Measurements from ENCODE around the gene SMARCD3.

SMARCD3 gene

DNA sequence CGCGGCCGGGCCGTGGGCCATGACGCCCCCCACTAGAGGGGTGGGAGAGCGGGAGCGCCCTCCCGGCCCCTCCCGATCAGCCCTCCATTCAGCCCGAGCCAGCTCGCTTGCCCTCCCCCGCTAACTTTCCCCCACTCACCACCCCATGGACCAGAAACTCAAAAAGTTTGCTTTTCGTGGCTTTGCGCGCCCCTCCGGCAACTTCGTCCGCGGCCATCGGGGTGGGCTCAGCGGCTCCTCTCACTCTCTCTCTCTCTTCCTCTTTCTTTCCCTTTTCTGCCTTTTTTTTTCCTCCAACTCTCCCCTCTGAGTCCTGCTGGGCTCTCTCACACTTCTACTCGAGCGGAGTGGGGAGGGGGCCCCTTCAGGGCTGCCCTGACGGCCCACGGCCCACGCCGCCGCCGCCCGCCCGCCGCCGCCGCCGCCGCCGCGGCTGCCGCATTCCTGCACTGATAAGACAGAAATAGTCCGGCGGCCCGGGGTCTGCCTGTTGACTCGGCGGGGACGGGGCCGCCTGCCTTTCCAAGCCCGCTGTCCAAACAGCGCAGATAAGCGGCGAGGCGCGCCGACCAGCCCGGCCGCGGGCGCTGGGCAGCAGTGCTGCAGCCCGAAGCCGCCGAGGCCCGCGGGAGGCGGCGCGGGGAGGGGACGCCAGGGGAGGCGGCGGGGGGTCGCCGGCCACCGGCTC is at the start of gene SMARCD3:
Gene SMARCD3, minus strand, starts transcription at position 349 of the 688 bp plus-strand sequence. Its CDS starts 132 bp downstream, at position 217.
- Mint-ChIP-seq H3K4me3 (peak within 1 kb of the TSS; percentile 90), H3K27ac (peak within 1 kb of the TSS; percentile 23), H3K27me3 (peaks cover 29% of the 10 kb centered on the region), H3K9me3 (no peaks in the 10 kb centered on the region), H3K36me3 (no peaks in the 10 kb centered on the region), H3K4me1 (peaks cover 56% of the 10 kb centered on the region)

DNA sequence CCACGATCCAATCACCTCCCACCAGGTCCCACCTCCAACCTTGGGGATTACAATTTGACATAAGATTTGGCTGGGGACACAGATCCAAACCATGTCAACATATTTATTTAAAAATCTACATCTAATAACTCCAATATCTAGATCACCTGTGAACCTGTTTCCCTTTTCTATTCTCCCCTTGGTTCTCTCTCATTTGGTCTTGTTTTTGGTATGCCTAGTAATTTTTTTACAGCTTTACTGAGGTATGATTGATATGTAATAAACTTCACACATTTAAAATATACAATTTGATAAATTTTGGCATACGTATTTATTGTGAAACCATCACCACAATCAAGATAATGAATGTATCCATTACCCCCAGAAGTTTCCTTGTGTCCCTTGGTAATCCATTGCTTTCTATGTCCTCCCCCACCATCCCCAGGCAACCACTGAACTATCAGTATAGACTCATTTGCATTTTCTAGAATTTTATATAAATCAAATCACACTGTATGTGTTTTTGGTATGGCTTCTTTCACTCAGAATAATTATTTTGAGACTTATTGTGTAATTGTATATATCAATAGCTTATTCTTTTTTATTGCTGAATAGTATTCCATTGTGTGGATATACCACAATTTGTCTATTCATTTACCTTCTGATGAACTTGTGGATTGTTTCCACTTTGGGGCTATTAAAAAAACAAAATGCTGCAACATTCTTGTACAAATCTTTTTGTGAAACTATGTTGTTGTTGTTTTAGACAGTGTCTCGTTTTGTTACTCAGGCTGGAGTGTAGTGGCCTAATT is 47.9 kb upstream of the SMARCD3 start:
- no peak overlapping the region for H3K27ac Mint-ChIP-seq
- no peaks in the 10 kb centered on the region for H3K4me1 Mint-ChIP-seq
- H3K27me3 Mint-ChIP-seq = no peaks in the 10 kb centered on the region
- H3K4me3 Mint-ChIP-seq = no peak overlapping the region
- H3K36me3 Mint-ChIP-seq = peaks cover 4% of the 10 kb centered on the region
- peaks cover 6% of the 10 kb centered on the region for H3K9me3 Mint-ChIP-seq

DNA sequence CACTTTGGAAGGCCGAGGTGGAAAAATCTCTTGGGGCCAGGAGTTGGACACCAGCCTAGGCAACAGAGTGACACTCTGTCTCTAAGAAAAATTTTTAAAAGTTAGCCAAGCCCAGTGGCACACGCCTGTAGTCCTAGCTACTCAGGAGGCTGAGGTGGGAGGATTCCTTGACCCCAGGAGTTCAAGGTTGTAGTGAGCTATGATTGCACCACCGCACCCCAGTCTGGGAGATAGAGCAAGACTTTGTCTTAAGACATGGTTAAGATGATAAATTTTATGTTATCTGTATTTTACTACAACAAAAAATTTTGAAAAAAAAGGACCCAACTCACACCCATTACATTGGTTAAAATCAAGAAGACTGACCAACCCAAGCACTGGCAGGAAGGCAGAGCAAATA is 44.4 kb upstream of the SMARCD3 start:
- H3K9me3 Mint-ChIP-seq = peaks cover 6% of the 10 kb centered on the region
- no peaks in the 10 kb centered on the region for H3K27me3 Mint-ChIP-seq
- H3K36me3 Mint-ChIP-seq = peaks cover 4% of the 10 kb centered on the region
- no peak overlapping the region for H3K4me3 Mint-ChIP-seq
- no peaks in the 10 kb centered on the region for H3K4me1 Mint-ChIP-seq
- no peak overlapping the region for H3K27ac Mint-ChIP-seq

DNA sequence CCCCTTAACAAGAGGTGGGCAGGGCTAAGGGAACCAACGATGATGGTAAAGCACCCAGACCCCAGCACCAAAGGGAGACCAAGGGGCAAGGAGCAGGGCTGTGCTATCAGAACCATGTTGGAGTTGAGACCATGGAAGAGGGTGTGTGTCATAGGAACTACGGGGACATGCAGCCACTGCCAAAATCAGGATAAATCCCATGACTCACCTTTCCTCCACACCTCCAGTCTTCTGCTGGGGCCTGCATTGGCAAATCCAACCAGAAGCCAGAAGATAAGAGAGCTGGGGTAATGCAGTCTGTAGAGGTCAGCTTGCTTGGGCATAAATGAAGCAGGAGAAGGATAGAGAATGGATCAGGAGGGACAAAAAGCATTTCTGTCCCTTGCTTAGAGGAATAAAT is 42.7 kb upstream of the SMARCD3 start:
- Mint-ChIP-seq H3K4me3 (no peak overlapping the region), H3K4me1 (no peaks in the 10 kb centered on the region), H3K27ac (no peak overlapping the region), H3K9me3 (peaks cover 2% of the 10 kb centered on the region), H3K27me3 (no peaks in the 10 kb centered on the region), H3K36me3 (peaks cover under 1% of the 10 kb centered on the region)

DNA sequence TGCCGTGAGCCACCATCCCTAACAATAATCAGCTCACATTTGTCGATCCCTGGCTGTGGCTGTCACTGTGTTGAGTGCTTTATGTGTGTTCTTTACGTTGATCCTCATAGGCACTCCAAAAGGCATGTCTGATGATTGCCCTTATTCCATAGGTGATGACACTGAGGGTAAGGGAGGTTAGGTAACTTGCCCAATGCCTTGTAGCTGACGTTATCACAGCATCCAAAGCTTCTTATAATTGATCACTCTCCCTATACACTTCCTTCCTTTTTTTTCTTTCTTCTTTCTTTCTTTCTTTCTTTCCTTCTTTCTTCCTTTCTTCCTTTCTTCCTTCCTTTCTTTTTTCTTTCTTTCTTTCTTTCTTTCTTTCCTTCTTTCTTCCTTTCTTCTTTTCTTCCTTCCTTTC is 41.9 kb upstream of the SMARCD3 start:
- no peak overlapping the region for H3K27ac Mint-ChIP-seq
- no peaks in the 10 kb centered on the region for H3K36me3 Mint-ChIP-seq
- no peaks in the 10 kb centered on the region for H3K9me3 Mint-ChIP-seq

DNA sequence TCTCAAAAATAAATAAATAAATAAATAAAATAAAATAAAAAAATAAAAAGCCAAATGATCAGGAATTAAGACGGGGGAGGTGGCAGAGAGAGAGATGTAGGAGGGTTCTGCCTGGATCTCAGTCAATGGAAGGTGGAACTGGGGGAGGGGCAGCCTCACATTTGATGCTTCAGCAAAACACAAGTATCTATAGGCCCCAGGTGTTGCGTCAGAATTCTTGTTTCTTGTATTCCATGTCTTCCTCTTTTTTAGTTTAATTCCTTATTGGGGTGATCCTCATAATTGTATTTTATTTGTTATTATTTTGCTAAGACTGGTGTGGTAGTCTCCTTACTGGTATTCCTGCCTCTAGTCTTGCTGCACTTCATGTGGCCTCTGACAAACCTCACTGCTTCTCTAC is 41.4 kb upstream of the SMARCD3 start:
- H3K27ac Mint-ChIP-seq = no peak overlapping the region
- no peaks in the 10 kb centered on the region for H3K9me3 Mint-ChIP-seq
- H3K4me3 Mint-ChIP-seq = no peak overlapping the region
- H3K27me3 Mint-ChIP-seq = no peaks in the 10 kb centered on the region
- H3K36me3 Mint-ChIP-seq = no peaks in the 10 kb centered on the region
- H3K4me1 Mint-ChIP-seq = no peaks in the 10 kb centered on the region

More for the DNA sequence above, 41.9 kb upstream of the SMARCD3 start:
- H3K4me1 Mint-ChIP-seq = no peaks in the 10 kb centered on the region
- H3K27me3 Mint-ChIP-seq = no peaks in the 10 kb centered on the region
- H3K4me3 Mint-ChIP-seq = no peak overlapping the region

DNA sequence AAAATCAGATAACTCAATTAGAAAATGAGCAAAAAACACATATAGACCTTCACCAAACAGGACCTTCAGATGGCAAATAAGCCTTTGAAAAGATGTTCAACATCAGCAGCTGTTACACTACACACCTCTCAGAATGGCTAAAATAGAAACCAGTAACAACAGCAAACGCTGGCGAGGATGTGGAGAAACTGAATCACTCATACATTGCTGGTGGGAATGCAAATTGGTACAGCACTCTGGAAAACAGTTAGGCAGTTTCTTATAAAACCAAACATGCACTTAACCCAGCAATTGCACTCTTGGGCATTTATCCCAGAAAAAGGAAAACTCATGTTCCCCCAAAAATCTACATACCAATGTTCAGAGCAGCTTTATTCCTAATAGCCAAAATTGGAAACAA is 37.7 kb upstream of the SMARCD3 start:
- no peaks in the 10 kb centered on the region for H3K36me3 Mint-ChIP-seq
- no peak overlapping the region for H3K4me3 Mint-ChIP-seq
- no peaks in the 10 kb centered on the region for H3K4me1 Mint-ChIP-seq
- no peaks in the 10 kb centered on the region for H3K9me3 Mint-ChIP-seq
- H3K27ac Mint-ChIP-seq = peak overlapping the region; percentile 48
- H3K27me3 Mint-ChIP-seq = no peaks in the 10 kb centered on the region

DNA sequence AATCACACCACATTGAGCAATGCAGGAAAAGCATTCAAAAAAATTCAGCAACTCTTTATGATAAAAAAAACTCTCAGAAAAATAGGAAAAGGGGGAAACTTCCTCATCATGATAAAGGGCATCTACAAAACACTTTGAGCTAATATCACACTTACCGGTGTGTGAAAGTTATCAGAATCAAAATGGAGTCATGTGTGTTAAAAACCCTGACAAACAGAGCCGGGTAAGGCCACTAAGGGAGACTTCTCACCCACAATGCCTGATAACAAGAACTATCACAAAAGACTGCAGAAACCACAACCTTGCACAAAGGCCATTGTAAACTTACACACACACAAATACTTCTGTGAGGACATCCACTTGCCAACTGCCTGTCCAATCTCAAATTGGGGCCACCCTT is 34.8 kb upstream of the SMARCD3 start:
- Mint-ChIP-seq H3K27ac (no peak overlapping the region), H3K4me1 (no peaks in the 10 kb centered on the region), H3K36me3 (no peaks in the 10 kb centered on the region), H3K4me3 (no peak overlapping the region), H3K9me3 (no peaks in the 10 kb centered on the region), H3K27me3 (no peaks in the 10 kb centered on the region)

DNA sequence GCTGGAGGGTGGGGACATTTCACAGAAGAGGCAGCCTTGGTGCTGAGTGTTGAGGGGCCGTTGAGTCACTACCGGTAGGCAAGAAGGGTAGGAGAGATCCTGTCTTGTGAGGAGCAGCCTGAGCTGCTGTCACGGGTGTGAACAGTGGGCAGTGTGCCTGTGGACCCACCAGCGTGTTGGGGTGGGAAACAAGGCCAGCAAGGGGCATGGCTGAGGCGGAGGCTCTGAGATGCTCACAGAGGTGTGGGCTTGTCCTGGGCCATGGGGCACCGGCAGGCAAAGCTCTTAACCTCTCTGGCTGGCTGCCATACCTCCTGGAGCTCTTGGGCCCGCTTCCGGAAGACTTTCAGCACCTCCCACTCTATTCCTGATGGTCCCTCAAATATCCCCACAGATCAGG is 33.6 kb upstream of the SMARCD3 start:
- Mint-ChIP-seq H3K4me1 (peaks cover 4% of the 10 kb centered on the region), H3K9me3 (no peaks in the 10 kb centered on the region), H3K4me3 (no peak overlapping the region), H3K36me3 (no peaks in the 10 kb centered on the region), H3K27ac (no peak overlapping the region), H3K27me3 (no peaks in the 10 kb centered on the region)

DNA sequence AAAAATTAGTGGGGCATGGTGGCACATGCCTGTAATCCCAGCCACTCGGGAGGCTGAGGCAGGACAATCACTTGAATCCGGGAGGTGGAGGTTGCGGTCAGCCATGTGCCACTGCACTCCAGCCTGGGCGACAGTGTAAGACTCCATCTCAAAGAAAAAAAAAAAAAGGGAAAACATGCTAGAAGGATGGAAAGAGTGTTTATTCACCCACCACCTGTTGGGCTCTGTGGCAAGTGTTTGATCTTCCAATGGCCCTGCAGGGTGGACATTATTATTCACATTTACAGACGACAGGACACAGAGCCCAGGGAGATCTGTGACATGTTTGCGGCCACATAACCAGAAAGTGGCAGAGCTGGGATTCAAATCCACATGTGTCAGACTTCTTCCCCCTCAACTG is 33.2 kb upstream of the SMARCD3 start:
- Mint-ChIP-seq H3K4me1 (peaks cover 5% of the 10 kb centered on the region), H3K9me3 (no peaks in the 10 kb centered on the region), H3K27ac (no peak overlapping the region), H3K27me3 (no peaks in the 10 kb centered on the region), H3K4me3 (no peak overlapping the region), H3K36me3 (no peaks in the 10 kb centered on the region)

DNA sequence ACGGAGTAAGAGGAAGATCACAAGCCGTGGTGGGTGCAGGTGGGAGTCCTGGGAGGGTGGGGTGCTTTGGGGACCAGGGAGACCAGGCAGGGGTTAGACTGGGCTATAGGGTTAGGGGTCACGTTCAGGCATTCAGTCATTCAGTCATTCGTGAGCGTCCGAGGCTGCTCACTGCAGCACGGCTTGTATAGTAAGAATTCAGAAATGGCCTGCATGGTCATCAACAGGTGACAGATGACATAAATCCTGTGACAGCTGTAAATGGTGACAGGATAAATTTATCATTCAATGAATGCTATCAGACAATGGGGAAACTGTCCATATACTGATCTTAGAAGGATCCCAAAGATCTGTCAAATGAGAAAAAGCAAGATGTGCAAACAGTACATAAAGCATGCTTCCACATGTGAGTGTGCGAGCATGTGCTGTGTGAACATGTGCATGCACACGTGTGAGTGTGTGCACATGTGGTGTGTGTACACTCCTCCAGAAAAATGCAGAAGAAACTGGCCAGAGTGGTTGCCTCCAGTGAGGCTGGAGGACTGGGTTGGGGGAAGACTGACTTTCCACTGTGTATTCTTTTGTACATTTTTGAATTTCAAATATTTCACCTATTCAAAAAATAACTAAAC is 32.0 kb upstream of the SMARCD3 start:
- Mint-ChIP-seq H3K27me3 (no peaks in the 10 kb centered on the region), H3K36me3 (no peaks in the 10 kb centered on the region), H3K27ac (no peak overlapping the region), H3K4me1 (peaks cover 13% of the 10 kb centered on the region), H3K4me3 (no peak overlapping the region), H3K9me3 (no peaks in the 10 kb centered on the region)

DNA sequence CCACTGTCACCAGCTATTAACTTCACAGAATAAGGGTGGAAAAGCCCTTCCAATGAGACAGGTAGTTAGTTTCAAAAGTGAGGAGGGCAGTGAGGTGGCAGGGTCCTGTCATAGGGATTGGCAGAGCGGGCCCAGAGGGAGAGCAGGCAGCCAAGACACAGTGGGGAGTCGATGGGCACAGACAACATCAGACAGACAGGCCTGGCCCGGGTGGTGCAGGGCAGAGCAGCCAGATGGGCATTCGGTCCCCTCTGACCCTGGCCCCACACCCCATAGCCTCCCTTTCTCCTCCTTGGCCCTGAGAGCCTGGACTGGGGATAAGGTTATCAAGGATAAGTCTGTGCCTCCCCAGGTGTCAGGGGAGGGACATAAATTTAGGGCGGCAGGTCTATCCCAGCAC is 31.4 kb upstream of the SMARCD3 start:
- H3K9me3 Mint-ChIP-seq = no peaks in the 10 kb centered on the region
- H3K27ac Mint-ChIP-seq = no peak overlapping the region
- no peaks in the 10 kb centered on the region for H3K27me3 Mint-ChIP-seq
- no peaks in the 10 kb centered on the region for H3K36me3 Mint-ChIP-seq
- H3K4me3 Mint-ChIP-seq = no peak overlapping the region
- H3K4me1 Mint-ChIP-seq = peaks cover 19% of the 10 kb centered on the region

DNA sequence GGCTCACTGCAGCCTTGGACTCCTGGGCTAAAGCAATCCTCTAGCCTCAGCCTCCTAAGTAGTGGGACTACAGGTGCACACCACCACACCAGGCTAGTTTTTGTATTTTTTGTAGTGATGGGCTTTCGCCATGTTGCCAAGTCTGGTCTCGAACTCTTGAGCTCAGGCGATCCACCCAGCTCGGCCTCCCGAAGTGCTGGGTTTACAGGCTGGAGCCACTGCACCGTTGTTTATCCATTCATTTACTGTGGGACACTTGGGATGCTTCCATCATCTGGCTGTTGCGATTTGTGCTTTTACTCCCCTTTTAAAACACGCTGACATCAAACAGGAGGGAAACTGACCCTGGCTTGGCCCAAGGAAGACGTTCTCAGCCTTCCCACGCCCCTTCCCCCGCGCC is 30.5 kb upstream of the SMARCD3 start:
- H3K36me3 Mint-ChIP-seq = no peaks in the 10 kb centered on the region
- no peak overlapping the region for H3K4me3 Mint-ChIP-seq
- no peaks in the 10 kb centered on the region for H3K27me3 Mint-ChIP-seq
- H3K4me1 Mint-ChIP-seq = peaks cover 23% of the 10 kb centered on the region
- no peaks in the 10 kb centered on the region for H3K9me3 Mint-ChIP-seq
- H3K27ac Mint-ChIP-seq = no peak overlapping the region

DNA sequence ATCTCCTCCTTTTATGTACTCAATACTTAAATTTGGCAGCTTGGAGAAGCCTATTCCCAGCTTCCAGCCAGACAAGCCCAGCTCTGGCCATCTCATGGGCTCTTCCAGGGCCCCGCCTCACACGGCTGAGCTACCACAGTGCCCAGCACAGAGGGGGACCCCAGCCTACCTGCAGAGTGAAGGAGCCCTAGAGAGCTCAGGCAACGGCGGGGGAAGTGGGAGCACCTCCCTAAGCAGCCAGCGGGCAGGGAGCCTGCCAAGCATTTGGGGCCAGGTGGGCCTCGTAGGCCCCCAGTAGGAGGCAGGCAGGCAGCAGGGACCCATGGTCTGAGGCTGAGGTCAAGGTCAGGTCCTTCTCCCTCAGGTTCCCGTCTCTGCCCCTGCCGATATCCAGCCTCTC is 29.1 kb upstream of the SMARCD3 start:
- H3K27ac Mint-ChIP-seq = no peak overlapping the region
- no peaks in the 10 kb centered on the region for H3K36me3 Mint-ChIP-seq
- H3K27me3 Mint-ChIP-seq = no peaks in the 10 kb centered on the region
- H3K4me1 Mint-ChIP-seq = peaks cover 31% of the 10 kb centered on the region
- peak overlapping the region; percentile 67 for H3K4me3 Mint-ChIP-seq
- no peaks in the 10 kb centered on the region for H3K9me3 Mint-ChIP-seq

DNA sequence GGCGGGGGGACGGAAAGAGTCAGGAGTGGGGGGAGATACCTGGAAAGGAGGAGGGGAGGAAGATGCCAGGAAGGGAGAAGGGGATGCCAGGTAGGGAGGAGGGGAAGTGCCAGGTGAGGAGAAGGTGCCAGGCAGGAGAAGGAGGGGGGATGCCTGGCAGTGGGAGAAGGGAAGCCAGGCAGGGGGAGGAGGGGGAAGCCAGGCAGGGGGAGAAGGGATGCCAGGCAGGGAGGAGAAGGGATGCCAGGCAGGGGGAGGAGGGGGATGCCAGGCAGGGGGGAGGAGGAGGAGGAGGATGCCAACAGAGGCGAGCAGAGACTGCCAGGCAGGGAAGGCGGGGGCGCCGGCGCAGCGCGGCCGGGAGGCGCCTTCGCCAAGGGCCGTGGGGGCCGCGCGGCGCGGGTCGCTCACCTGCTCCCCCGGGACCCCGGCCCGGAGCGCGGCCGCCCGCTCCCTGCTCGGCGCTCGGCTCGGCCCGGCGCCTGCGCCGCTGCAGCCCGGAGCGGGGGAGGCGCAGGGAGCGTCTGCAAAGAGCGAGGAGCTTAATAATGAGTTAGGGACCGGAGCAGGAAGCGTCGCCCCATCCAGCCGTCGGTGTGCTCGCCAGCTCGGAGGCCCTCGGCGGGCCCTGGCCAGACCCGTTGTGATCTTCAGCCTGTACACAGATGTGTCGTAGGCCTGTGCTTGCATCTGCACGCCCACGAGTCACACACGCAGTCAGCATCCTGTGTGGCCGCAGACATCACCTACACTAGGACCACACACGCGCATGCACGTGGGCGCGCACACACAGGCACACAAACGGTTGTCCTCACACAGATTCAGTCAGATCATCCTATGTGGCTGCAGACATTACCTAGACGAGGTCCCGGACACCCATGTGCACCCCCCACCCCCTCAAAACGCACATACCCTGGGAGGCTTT is 28.4 kb upstream of the SMARCD3 start:
- H3K4me3 Mint-ChIP-seq = peak overlapping the region; percentile 67
- no peaks in the 10 kb centered on the region for H3K9me3 Mint-ChIP-seq
- H3K27ac Mint-ChIP-seq = peak overlapping the region; percentile 41
- H3K4me1 Mint-ChIP-seq = peaks cover 38% of the 10 kb centered on the region
- H3K36me3 Mint-ChIP-seq = no peaks in the 10 kb centered on the region
- H3K27me3 Mint-ChIP-seq = no peaks in the 10 kb centered on the region
